ENCODE results near the gene SHISA7.
A peak's percentile ranks its signal among the peaks of the same experiment; 100 is the strongest.

The SHISA7 gene

GRCh38 chr19:55441692-55442321 lies 1.3 kb downstream of the SHISA7 start:
- Histone ChIP-seq H3K4me3 (ENCODE audit: low read depth, low read length) (no peak overlapping the region), H3K36me3 (ENCODE audit: control insufficient read depth in 2 of 2, insufficient read depth in 1 of 2, low read length in 2 of 2) (no peaks in the 10 kb centered on the region), H3K27ac (ENCODE audit: extremely low read depth, low read depth, low read length) (no peak overlapping the region), H3K9me3 (ENCODE audit: control insufficient read depth, insufficient read depth, low read depth, low read length) (no peaks in the 10 kb centered on the region), H3K4me1 (ENCODE audit: control insufficient read depth, insufficient read depth, low read length) (peaks cover 3% of the 10 kb centered on the region; the same call in 1 of the 2 replicates)
- ChIA-PET CTCF (interaction anchor here (0.7 to 1.7 kb wide), 2 partner anchors 25 to 1313 kb away, joined by 3 to 5 read pairs; no protein-coding TSS in a partner anchor), POLR2A (interaction anchor here (0.6 kb wide), 1 partner anchor 32 kb away, joined by 5 read pairs; no protein-coding TSS in a partner anchor)
- TF ChIP-seq KLF1 (tag by site-specific recombination; IDR thresholded peaks at IDR 0.05) (peak; percentile 76; the same call in 1 of the 2 replicates), ZNF701 (tag by site-specific recombination; IDR thresholded peaks at IDR 0.05) (no peak), PBX3 (CRISPR knock-in tag; IDR thresholded peaks at IDR 0.05) (0 out of 2 replicates have a peak, but pooled peaks have one; percentile 22), ZNF292 (tag by site-specific recombination; IDR thresholded peaks at IDR 0.05; ENCODE audit: borderline replicate concordance, low read depth) (no peak), ZNF768 (tag by site-specific recombination; IDR thresholded peaks at IDR 0.05) (0 out of 2 replicates have a peak, but pooled peaks have one; percentile 27), EGR2 (tag by site-specific recombination; IDR thresholded peaks at IDR 0.05; ENCODE audit: low read depth) (0 out of 2 replicates have a peak, but pooled peaks have one; percentile 11), ZNF335 (tag by site-specific recombination; conservative IDR thresholded peaks at IDR 0.05) (0 out of 2 replicates have a peak, but pooled peaks have one; percentile 14), ZNF239 (tag by site-specific recombination; IDR thresholded peaks at IDR 0.05) (no peak), GLIS1 (tag by site-specific recombination; IDR thresholded peaks at IDR 0.05) (peak; percentile 22; the same call in 1 of the 2 replicates), ZNF791 (tag by site-specific recombination; IDR thresholded peaks at IDR 0.05) (no peak), ZBTB8A (tag by site-specific recombination; IDR thresholded peaks at IDR 0.05) (peak; percentile 54), SP2 (tag by site-specific recombination; IDR thresholded peaks at IDR 0.05) (peak; percentile 34), SP3 (tag by site-specific recombination; IDR thresholded peaks at IDR 0.05) (peak; percentile 72), ZFP3 (tag by site-specific recombination; IDR thresholded peaks at IDR 0.05; ENCODE audit: low read depth) (no peak), ZBTB26 (tag by site-specific recombination; optimal IDR thresholded peaks at IDR 0.05) (peak; percentile 22), GLIS2 (tag by site-specific recombination; IDR thresholded peaks at IDR 0.05) (0 out of 2 replicates have a peak, but pooled peaks have one; percentile 23), KLF9 (tag by site-specific recombination; IDR thresholded peaks at IDR 0.05; ENCODE audit: low read depth) (peak; percentile 18; the same call in 1 of the 2 replicates), ZFHX2 (tag by site-specific recombination; conservative IDR thresholded peaks at IDR 0.05) (peak; percentile 72), PATZ1 (tag by site-specific recombination; IDR thresholded peaks at IDR 0.05) (peak; percentile 49)

GRCh38 chr19:55441319-55441691 lies 1.8 kb downstream of the SHISA7 start:
- Histone ChIP-seq H3K27ac (ENCODE audit: extremely low read depth, low read depth, low read length) (no peak overlapping the region), H3K4me3 (ENCODE audit: low read depth, low read length) (no peak overlapping the region), H3K9me3 (ENCODE audit: control insufficient read depth, insufficient read depth, low read depth, low read length) (no peaks in the 10 kb centered on the region), H3K36me3 (ENCODE audit: control insufficient read depth in 2 of 2, insufficient read depth in 1 of 2, low read length in 2 of 2) (no peaks in the 10 kb centered on the region), H3K4me1 (ENCODE audit: control insufficient read depth, insufficient read depth, low read length) (peaks cover 3% of the 10 kb centered on the region; the same call in 1 of the 2 replicates)
- POLR2A ChIA-PET = no interaction called here
- TF ChIP-seq ZNF449 (tag by site-specific recombination; IDR thresholded peaks at IDR 0.05) (no peak), ZNF19 (tag by site-specific recombination; IDR thresholded peaks at IDR 0.05; ENCODE audit: low read depth) (no peak), ZSCAN23 (tag by site-specific recombination; IDR thresholded peaks at IDR 0.05) (no peak), GLI2 (tag by site-specific recombination; IDR thresholded peaks at IDR 0.05; ENCODE audit: borderline replicate concordance, low read depth) (no peak), IKZF3 (tag by site-specific recombination; IDR thresholded peaks at IDR 0.05) (no peak), OVOL3 (tag by site-specific recombination; IDR thresholded peaks at IDR 0.05) (no peak), SETDB1 (IDR thresholded peaks at IDR 0.05; ENCODE audit: insufficient read length, low read length) (no peak), ZBTB21 (tag by site-specific recombination; IDR thresholded peaks at IDR 0.05) (no peak), ZNF677 (tag by site-specific recombination; IDR thresholded peaks at IDR 0.05) (no peak), ZFP3 (tag by site-specific recombination; IDR thresholded peaks at IDR 0.05; ENCODE audit: low read depth) (no peak), ZNF529 (tag by site-specific recombination; IDR thresholded peaks at IDR 0.05; ENCODE audit: insufficient replicate concordance) (no peak), OSR2 (tag by site-specific recombination; IDR thresholded peaks at IDR 0.05) (no peak), ZEB2 (tag by site-specific recombination; IDR thresholded peaks at IDR 0.05) (no peak)
- CTCF ChIA-PET = interaction anchor here (0.7 to 1.7 kb wide), 3 partner anchors 26 to 1313 kb away, joined by 3 to 5 read pairs (median 3); no protein-coding TSS in a partner anchor
